HG02588 (cell line): ENCODE measurements around the gene SEMA3D.
A peak's percentile ranks its signal among the peaks of the same experiment; 100 is the strongest.

Experiments
- ATAC-seq: cut with Tn5 transposase; IDR thresholded peaks from one replicate; pipeline ENCODE4 v1.9.1; 2021; ENCODE audit warnings: mild to moderate bottlenecking, moderate library complexity; ENCODE audit not compliant: unreplicated experiment

Gene SEMA3D

DNA sequence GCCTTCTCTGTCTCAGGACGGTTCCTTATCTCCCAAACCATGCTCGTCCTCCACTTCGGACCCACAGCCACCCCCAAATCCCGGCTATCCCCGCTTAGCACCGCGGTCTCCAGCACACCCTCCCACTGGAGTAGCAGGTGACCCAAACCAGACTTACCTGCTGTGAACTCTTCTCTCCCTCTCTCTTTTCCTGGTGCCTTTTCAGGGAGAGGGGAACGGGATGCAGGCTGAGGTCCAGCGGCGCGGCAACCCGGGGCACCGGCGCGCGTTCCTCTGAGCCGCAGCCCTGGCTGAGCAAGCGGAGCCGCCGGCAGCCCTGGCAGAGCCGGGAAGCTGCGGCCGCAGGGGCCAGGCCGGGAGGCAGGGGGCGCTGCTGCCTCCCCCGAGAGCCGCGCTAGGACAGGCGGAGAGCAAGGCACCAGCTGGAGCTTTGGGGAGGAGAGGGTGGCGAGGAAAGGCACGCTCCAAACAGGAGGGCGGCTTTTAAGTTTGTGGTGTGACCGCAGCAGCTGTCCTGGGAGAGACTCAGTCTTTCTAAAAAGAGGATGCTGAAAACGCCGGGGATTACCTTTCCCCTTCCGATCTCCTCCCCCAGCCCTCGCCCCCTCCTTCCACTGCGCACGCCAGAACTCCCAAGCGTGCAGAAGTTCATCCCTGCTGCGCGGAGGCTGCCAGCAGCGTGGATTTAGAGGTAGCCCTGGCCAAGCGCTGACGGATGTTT, at the start of gene SEMA3D:
SEMA3D (minus strand) TSS at position 536 of the 721 bp plus-strand sequence. CDS start 65,165 bp downstream, outside the sequence.
- peak; percentile 75 for ATAC-seq

- ATAC-seq: no peak
Measured at GRCh38 chr7:85234730-85235129, 47.9 kb upstream of the SEMA3D start.

DNA sequence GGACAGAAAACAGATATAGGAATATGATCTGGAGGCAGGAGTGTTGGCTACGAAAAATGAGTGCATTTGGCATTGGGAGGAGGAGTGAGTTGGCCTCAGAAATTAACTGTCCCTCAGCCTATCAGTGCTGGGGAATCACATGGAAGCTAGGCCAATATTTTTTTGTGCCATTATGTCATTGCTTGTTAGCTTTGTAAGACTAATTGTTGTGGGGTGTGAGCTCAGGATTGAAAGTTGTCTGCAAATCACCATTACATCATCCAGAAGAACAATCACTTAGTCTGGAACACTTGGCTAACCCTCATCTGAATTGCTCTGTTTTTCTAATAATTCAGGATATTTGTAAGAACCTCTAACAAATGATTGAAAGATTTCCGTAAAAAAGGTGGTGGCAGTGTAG, 45.2 kb upstream of the SEMA3D start:
- no peak for ATAC-seq

GRCh38 chr7:85230623-85231022, 43.8 kb upstream of the SEMA3D start:
- ATAC-seq: no peak

DNA sequence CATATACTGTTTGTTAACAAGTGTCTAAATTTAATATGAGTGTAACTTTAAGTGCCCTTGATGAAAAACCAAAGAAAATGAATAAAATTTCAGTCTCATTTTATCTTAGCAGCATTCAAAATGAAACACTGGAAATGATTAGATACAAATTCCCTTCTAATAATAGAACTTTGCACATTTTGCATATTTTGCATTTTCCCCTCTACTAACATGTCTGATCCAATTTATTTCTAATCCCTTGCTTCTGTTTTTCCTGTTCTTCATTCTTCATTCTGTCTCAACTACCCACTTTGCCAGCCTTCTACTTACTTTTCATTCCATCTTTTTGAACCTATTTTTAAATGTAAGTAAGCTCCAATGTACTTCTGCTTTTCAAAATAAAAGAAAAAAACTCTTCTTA, 42.7 kb upstream of the SEMA3D start:
- ATAC-seq: no peak

GRCh38 chr7:85226361-85227085, 39.7 kb upstream of the SEMA3D start:
- no peak for ATAC-seq

DNA sequence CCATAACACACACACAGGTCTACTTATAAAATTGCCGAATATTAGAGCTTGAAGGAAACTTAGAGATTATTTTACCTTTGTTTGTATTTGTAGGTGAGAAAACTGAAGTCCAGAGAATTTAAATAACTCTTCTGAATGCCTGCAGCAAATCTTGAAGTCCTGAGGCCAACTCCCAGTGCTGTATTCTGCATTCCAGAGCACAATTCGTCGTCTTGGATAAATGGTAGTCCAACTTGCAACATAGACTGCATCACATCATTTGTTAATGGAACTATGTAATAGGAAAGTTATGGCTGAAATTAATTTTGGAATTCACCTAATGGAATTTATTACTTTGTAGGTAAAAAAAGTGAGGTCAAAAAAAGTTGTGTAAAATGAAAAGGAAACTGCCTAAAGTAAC, 37.3 kb upstream of the SEMA3D start:
- no peak for ATAC-seq

- ATAC-seq: no peak
Measured at GRCh38 chr7:85222522-85222921, 35.7 kb upstream of the SEMA3D start.

DNA sequence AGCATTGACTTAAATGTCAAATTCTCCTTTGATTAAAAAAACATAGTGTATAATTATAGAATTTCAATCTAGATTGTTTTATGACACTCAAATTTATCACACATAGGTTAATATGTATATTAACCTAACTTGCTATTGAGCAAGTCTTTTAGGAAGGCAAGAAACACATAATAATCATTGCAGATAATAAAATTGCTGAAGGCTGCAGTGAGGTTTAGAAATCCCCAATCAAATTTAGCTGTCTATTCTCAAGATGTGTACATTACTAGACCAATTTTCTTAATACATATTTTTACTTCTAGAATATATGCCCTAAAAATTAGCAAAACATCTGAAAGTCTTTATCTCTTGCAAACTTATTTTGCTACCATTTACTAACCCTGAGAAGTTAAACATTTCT, 34.9 kb upstream of the SEMA3D start:
- no peak for ATAC-seq

- ATAC-seq: no peak
Measured at GRCh38 chr7:85220651-85221050, 33.8 kb upstream of the SEMA3D start.

DNA sequence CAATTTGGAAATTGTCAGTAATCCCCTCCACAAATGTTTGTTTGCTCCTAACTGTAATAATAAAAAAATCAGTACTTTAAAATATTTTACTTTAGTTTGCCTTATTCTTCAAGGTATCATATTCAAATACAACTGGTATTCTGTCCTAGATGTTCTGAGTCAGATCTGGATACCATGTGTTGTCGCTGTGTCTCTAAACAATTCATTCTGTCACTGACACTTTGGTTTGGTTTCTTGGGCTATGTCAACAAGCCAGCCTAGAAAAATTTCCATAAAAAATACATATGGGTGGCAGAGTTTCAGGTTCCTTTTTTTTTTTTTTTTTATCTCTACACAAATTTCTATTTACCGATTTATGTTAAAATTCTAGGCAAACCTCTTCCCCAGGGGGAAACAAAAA, 33.2 kb upstream of the SEMA3D start:
- no peak for ATAC-seq

- ATAC-seq: no peak
Measured at GRCh38 chr7:85217085-85217484, 30.2 kb upstream of the SEMA3D start.

- peak; percentile 72 for ATAC-seq
Measured at GRCh38 chr7:85215098-85215497, 28.2 kb upstream of the SEMA3D start.

GRCh38 chr7:85213500-85213899, 26.6 kb upstream of the SEMA3D start:
- no peak for ATAC-seq

- no peak for ATAC-seq
Measured at GRCh38 chr7:85205754-85206153, 18.9 kb upstream of the SEMA3D start.

- no peak for ATAC-seq
Measured at GRCh38 chr7:85204496-85204895, 17.6 kb upstream of the SEMA3D start.

DNA sequence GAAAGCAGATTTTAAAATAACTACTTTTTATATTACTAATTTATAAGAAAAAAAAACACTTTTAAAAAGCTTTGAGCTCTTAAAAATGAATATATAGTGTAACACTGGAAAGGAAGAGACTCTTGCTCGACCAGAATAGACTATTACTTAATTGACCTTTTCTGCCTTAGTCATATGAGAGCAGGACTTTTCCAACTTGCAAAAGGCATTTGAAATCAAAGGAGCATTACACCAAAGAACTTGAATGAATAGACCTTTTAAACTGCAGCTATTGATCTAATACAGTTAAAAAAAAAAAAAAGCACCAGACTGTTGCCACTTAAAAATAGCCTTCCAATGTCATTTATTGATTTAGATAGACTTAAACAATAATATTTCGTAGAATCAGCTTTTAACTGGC, 17.2 kb upstream of the SEMA3D start:
- ATAC-seq: no peak

GRCh38 chr7:85201209-85201608, 14.4 kb upstream of the SEMA3D start:
- ATAC-seq: no peak

GRCh38 chr7:85196696-85197095, 9.8 kb upstream of the SEMA3D start:
- ATAC-seq: no peak

DNA sequence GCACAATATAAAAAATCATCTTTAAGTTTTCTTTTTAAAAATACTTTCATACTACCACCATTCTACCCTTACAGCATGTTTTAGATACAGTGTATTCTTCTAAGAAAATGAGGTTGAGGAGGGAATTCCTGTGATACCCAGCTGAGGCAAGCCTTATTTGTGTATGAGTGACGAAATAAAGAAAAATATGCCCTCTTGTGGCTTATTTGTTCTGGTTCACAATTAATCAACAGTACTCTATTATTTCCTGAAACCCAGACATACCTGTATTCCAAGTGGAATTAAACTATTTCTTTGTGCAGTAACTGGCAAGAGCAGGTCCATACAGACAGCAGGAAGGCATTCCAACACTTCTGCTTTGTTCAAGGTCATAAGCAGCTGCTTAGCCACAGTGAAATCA, 4.5 kb upstream of the SEMA3D start:
- no peak for ATAC-seq

DNA sequence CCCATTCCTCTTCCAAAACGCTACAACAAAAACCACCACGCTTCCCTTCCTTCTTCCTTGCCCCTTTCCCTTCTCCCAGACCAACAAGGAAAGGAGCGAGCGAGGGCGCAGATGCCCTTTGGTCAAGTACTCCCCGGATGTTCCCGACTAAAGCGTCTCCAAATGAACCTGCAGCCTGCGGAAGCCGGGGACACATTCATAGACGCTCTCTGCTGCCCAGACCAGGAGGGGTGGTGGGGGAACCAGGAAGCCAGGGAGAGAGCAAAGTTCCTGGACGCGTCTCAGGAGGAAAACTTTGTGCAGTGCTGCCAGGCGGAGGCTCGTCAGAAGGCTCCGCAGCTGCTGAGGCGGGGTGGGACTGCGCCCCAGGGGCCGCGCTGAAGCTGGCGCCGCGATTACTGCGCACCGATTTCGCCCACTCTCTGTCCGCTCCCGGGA, 754 bp downstream of the SEMA3D start:
- peak; percentile 11 for ATAC-seq

- ATAC-seq: no peak
Measured at GRCh38 chr7:85185424-85186082, 1.3 kb downstream of the SEMA3D start.
